GM12873 (cell line): ENCODE results near the gene ZSCAN23.

Source experiments
- CTCF ChIP-seq: IDR thresholded peaks from 2 replicates; pipeline ENCODE4 v1.5.1; 2012; ENCODE audit warnings: low read depth, mild to moderate bottlenecking, moderate library complexity, low read length, control low read depth; ENCODE audit not compliant: insufficient read depth; ENCODE audit errors: missing control alignments

ZSCAN23 gene

GRCh38 chr6:28402197-28402596 is 41.1 kb downstream of the ZSCAN23 start:
- TF ChIP-seq CTCF, result no peak

DNA sequence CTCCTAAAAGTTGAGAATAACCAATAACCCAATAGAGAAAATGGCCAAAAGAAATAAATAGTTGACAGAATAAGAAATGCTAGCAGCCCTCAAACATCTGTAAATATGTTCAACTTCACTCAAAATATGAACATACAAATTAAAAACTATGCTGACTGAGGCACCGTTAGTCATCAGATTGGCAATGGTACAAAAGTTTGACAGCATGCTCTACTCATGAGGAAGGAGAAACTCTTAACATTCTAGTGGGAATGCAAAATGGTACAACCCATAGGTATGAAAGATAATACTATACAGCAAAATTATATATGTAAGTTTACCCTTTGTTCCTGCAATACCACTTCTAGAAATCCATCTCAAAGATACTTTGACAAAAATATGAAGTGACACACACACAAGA is 42.1 kb downstream of the ZSCAN23 start:
- TF ChIP-seq CTCF, result no peak

GRCh38 chr6:28400122-28400451 is 43.2 kb downstream of the ZSCAN23 start:
- TF ChIP-seq CTCF, result no peak

DNA sequence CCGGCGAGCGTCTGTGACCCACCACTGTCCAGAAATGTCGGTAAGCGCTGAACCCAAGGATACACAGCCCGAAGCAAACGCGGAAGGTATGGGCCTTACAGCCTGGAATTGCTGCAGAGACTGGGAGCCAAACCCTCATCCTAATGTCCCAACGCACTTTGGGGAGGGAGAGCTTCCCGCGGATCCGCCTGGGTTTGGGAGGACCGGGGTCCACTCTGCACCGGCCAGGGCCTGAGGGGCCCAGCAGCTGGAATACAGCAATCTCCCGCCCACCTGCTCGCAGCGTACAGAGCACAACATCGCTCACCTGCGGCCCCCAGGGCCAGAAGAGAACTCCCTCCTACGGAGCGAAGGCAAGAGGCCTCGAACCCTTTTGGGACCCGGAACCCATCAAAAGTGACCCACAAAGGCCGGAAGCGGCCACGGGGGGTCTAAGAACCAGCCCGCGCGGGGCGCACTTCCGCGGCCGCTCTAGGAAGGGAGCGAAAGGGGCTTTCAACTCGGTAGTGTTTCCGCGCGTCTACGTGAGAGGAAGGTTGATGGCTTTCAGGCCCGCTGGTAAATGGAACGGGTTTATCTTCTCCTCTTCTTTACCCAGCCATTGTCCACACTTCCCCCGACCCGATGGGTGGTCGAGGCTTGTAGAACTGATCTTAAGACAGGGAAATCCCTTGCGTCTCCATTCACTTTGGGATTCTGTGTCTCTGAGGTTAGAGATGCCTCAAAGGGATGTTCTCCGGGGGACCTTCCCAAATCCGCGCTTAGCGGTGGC is 43.8 kb downstream of the ZSCAN23 start, which contains the start of gene ZSCAN12:
Gene ZSCAN12 (minus strand): TSS at position 398 of the 772 bp plus-strand sequence. CDS start 1,342 bp downstream, outside the sequence.
- TF ChIP-seq CTCF, result peak; percentile 65

- TF ChIP-seq CTCF, result no peak
Observed at GRCh38 chr6:28395918-28396317, 47.4 kb downstream of the ZSCAN23 start.

- TF ChIP-seq CTCF, result no peak
Observed at GRCh38 chr6:28393912-28394662, 49.2 kb downstream of the ZSCAN23 start.

GRCh38 chr6:28390688-28391087 is 52.6 kb downstream of the ZSCAN23 start:
- no peak for TF ChIP-seq CTCF
